Measurements from ENCODE around the gene NMRAL1.

NMRAL1 gene

GRCh38 chr16:4517812-4518680 is 43.6 kb upstream of the NMRAL1 start:
- H3K27ac Mint-ChIP-seq = no peak overlapping the region
- H3K27me3 Mint-ChIP-seq (ENCODE audit: low read depth) = peaks cover 4% of the 10 kb centered on the region
- H3K4me3 Mint-ChIP-seq = no peak overlapping the region
- TF ChIP-seq CTCF (IDR thresholded peaks at IDR 0.05; ENCODE audit: unreplicated experiment in 3 of 3) = peak; percentile 56 to 70 (median 62)
- H3K4me1 Mint-ChIP-seq = peaks cover 19% of the 10 kb centered on the region
- H3K9me3 Mint-ChIP-seq = no peaks in the 10 kb centered on the region
- H3K36me3 Mint-ChIP-seq (ENCODE audit: low read depth) = peaks cover 7% of the 10 kb centered on the region

- Mint-ChIP-seq H3K4me1 (peaks cover 13% of the 10 kb centered on the region), H3K36me3 (ENCODE audit: low read depth) (peaks cover 20% of the 10 kb centered on the region), H3K9me3 (no peaks in the 10 kb centered on the region), H3K4me3 (no peak overlapping the region), H3K27ac (peak overlapping the region in 1 of 3 experiments; percentile 37), H3K27me3 (ENCODE audit: low read depth) (no peaks in the 10 kb centered on the region)
- TF ChIP-seq CTCF (IDR thresholded peaks at IDR 0.05; ENCODE audit: unreplicated experiment in 3 of 3) = no peak
Measured at GRCh38 chr16:4515611-4516233, 41.3 kb upstream of the NMRAL1 start.

- no peak overlapping the region for H3K4me3 Mint-ChIP-seq
- H3K27ac Mint-ChIP-seq = peak overlapping the region in 2 of 3 experiments; percentile 29 to 37
- peaks cover 13% of the 10 kb centered on the region for H3K4me1 Mint-ChIP-seq
- H3K27me3 Mint-ChIP-seq (ENCODE audit: low read depth) = no peaks in the 10 kb centered on the region
- no peak for TF ChIP-seq CTCF (IDR thresholded peaks at IDR 0.05; ENCODE audit: unreplicated experiment in 3 of 3)
- no peaks in the 10 kb centered on the region for H3K9me3 Mint-ChIP-seq
- H3K36me3 Mint-ChIP-seq (ENCODE audit: low read depth) = peaks cover 25% of the 10 kb centered on the region
Measured at GRCh38 chr16:4514606-4515005, 40.2 kb upstream of the NMRAL1 start.

- H3K27ac Mint-ChIP-seq = no peak overlapping the region
- peaks cover 13% of the 10 kb centered on the region for H3K4me1 Mint-ChIP-seq
Measured at GRCh38 chr16:4513881-4514280, 39.5 kb upstream of the NMRAL1 start.

GRCh38 chr16:4513086-4513860 is 38.8 kb upstream of the NMRAL1 start:
- peaks cover 13% of the 10 kb centered on the region for H3K4me1 Mint-ChIP-seq
- H3K9me3 Mint-ChIP-seq = no peaks in the 10 kb centered on the region
- H3K36me3 Mint-ChIP-seq (ENCODE audit: low read depth) = peaks cover 25% of the 10 kb centered on the region
- no peak overlapping the region for H3K27ac Mint-ChIP-seq
- no peaks in the 10 kb centered on the region for H3K27me3 Mint-ChIP-seq (ENCODE audit: low read depth)
- TF ChIP-seq CTCF (IDR thresholded peaks at IDR 0.05; ENCODE audit: unreplicated experiment in 3 of 3) = no peak
- no peak overlapping the region for H3K4me3 Mint-ChIP-seq

More at GRCh38 chr16:4513881-4514280, 39.5 kb upstream of the NMRAL1 start:
- Mint-ChIP-seq H3K9me3 (no peaks in the 10 kb centered on the region), H3K27me3 (ENCODE audit: low read depth) (no peaks in the 10 kb centered on the region), H3K36me3 (ENCODE audit: low read depth) (peaks cover 25% of the 10 kb centered on the region), H3K4me3 (no peak overlapping the region)
- TF ChIP-seq CTCF (IDR thresholded peaks at IDR 0.05; ENCODE audit: unreplicated experiment in 3 of 3) = no peak
